T-helper 2 cell (primary cell): Measurements from ENCODE around the gene OR2T11.
"Not testable (repeated sequence)": the region's sequence is repeated elsewhere in the genome, so short reads cannot be mapped to it uniquely, and the experiment has no call there.

Source experiments
- DNase-seq, 5 experiments: peaks; one replicate each; pipeline versions ENCODE4 v3.0.0 to v3.0.0-alpha.2; 2012 to 2022
- total RNA-seq, 2 donors: gene quantifications; one replicate each; lab custom pipeline; 2026; lab: John Stamatoyannopoulos, UW

Gene OR2T11, protein sequence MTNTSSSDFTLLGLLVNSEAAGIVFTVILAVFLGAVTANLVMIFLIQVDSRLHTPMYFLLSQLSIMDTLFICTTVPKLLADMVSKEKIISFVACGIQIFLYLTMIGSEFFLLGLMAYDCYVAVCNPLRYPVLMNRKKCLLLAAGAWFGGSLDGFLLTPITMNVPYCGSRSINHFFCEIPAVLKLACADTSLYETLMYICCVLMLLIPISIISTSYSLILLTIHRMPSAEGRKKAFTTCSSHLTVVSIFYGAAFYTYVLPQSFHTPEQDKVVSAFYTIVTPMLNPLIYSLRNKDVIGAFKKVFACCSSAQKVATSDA
- total RNA-seq, result 0 reads per million in 2 donors

DNA sequence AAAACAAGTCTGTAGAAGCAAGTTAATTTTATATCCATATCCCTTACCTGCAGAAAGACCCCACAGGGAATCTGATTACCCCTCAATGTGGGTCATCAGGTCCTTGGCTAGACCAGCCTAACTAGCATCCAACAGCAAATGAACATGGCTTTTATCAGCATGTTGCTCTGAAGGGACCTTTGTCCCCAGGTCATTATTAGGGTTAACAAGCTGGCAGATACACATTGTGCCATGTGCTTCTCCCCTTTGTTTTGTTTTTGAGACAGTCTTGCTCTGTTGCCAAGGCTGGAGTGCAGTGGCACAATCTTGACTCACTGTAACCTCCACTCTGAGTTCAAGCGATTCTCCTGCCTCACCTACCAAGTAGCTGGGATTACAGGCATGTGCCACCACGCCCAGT is at the start of gene OR2T11:
Gene OR2T11, minus strand, starts transcription at position 101 of the 400 bp plus-strand sequence. CDS start 7,963 bp downstream, outside the sequence.
- not testable (repeated sequence) for DNase-seq

DNA sequence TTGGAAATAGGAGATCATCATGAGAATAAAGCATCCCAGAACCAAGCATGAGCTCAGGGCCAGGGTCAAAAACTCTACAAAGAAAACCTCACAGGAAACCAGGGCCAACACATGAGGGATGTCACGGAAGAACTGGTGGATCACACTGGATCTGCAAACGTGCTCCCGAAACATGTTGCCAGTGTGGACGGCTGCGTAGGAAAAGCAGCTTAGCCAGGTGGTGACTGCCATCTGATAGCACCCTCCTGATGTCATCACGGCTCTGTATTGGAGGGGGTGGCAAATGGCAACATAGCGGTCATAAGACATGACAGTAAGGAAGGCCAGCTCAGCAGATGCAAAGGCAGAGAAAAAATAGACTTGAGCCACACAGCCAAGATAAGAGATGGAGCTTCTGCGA is 46.8 kb upstream of the OR2T11 start:
- DNase-seq, result no peak

DNA sequence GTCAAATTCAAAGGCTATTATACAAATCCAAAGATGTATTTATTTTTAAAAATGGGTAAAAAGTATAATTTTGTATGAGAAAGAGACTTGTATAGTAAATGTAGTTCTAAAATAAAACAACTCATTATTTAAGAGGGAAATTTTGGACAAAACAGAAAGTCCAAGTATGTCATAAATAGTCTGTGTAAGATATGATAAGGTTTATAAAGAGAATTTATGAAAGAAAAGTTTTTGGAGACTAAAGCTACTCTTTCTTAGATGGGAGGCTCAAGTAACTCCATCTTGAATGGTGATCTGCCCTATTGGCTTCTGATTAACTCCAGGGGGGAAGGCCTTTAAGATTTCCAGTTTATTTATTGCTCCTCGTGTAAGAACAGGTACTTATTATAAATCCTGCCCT is 35.1 kb upstream of the OR2T11 start:
- DNase-seq, result no peak

DNA sequence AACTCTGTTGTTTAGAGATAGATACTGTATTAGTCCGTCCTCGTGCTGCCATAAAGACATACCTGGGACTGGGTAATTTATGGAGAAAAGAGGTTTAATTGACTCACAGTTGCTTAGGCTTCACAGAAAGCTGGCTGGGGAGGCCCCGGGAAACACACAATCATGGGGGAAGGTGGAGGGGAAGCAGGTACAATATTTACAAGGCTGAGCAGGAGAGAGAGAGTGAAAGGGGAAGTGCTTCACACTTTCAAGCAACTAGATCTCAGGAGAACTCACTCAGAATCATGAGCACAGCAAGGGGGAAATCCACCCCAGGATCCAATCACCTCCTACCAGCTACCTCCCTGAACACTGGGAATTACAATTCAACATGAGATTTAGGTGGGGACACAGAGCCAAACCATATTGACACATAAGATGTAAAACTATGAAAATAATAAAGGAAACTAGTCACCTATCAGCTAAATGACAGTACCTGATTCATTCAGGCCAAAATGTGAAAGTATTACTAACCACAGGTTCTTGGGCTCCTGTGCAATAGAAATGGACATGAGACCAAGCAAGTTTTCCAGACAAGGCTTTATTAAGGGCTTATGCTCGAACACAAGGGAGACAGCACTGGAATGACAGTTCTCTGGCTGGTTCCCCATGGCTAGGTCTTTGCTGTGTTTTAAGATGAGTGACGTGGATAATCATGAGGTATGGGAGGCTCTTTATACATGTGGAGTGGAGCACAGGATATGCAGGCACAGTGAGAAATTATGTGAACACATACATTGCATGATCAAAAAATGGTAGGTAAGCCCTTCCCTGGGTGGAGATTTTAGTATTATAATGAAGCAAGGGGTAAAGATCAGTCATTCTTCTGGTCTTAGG is 28.8 kb upstream of the OR2T11 start:
- DNase-seq, result not testable (repeated sequence)

DNA sequence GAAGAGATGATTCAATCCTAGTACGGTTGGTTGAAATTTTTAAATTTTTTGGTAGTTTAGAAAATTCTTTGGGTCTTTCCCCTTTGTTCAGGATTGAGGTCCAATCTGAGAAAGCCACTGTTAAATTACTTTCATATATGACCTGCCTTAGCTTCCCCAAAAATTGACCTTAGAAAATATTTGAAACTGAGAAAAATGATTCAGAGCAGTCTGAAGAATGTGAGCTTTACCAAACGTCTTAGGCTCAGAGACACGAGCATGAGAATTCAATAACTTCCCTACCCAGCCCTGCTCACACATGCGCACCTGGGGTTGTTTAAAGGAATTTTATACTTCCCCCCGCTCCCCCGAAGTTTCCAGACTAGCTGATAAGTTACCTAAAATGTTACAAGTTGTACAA is 21.9 kb upstream of the OR2T11 start:
- not testable (repeated sequence) for DNase-seq

DNA sequence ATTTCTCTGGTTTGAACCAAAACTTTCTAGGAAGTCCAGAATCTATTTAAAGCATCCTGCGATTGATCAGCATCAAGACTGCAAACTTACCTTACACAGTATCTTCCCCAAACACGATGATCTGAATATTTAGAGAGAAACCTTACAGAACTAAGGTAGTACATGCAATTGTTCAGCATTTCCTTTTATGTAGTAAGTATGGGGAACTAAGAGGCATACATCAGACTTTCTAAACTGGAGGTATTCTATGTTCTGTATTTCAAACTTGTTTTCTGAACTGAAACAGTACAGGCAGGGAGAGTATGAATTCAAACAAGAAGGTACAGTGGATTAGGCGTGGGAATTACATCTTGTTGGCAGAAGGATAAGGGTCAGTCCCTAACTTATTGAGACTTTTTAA is 20.5 kb upstream of the OR2T11 start, which contains the start of gene OR2T27:
Gene OR2T27, minus strand, starts transcription at position 175 of the 400 bp plus-strand sequence. CDS start 4,644 bp downstream, outside the sequence.
- not testable (repeated sequence) for DNase-seq

DNA sequence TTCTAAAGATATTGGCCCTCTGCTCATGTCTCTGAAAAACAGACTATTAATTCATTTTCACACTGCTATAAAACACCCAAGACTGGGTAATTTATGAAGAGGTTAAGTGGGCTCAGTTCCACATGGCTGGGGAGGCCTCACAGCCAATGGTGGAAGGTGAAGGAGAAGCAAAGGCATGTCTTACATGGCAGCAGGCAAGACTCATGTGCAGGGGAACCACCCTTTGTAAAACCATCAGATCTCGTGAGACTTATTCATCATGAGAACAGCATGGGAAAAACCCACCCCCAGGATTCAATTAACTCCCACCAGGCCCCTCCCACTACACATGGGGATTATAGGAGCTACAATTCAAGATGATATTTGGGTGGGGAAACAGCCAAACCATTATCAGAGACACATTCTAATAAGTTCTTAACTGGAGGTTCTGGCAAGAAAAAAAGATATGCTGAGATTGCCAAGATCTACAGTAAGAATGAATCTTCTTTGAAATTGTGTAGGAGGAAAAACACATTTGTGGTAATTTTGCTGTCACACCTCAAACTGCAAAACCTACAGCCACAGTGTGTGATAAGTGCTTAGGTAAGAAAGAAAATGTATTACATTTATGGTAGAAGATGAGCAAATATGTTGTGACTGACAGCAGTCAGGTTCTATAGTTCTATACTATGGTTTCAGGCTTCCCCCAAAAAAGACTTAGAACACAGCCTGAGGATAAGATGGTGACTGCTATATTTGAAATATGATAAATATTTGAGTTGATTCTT is 14.1 kb upstream of the OR2T11 start:
- DNase-seq, result not testable (repeated sequence)

DNA sequence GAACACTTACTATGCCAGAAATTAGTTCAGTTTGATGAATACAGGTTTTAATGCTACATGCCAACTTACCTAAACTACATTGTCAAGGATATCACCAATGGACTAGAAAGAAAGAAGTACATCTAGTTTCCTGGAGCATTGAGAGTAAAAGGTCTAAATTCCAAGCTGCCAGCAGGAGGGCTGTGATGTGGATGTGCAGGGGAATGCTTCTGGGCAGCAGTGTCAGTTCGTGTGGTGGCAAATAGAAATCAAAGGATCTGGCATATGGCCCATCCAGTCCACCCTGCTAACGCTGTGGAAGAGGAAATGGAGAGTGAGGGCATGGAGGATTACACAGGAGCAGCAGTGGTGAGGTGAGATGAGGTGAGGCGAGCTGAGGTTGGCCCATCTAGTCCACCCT is 10.3 kb upstream of the OR2T11 start, which contains the start of gene OR2T35:
Gene OR2T35, minus strand, starts transcription at position 101 of the 400 bp plus-strand sequence. CDS start 6,020 bp downstream, outside the sequence.
- not testable (repeated sequence) for DNase-seq

DNA sequence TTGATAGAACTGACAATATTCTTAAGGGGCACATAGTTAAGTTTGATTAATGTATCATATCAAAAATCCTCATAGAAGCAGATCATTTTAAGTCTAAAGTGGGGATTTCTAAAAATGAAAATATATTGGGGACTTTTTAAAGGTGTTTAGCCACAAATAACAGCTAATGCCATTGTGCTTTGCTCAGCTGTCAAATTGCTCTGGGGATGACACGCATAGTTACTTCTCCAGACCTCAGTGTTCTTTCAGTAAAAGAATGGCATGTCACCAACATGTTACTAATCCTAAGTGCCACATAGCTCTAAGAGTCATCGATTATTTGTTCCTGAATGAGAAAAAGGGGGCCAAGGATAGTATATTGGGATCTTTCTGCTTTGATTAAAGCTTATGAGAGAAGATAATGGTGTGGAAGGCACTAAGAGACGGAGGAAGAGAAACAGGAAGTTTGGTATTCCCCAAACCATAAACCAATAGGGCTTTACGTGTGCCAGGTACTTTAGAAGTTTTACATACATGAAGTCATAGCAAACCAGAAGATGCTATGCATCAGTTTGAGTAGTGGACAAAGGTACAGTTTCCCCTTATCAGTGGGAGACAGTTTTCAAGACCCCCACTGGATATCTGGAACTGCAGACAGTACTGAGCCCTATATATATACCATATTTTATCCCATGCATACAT is 8.2 kb upstream of the OR2T11 start:
- not testable (repeated sequence) for DNase-seq

DNA sequence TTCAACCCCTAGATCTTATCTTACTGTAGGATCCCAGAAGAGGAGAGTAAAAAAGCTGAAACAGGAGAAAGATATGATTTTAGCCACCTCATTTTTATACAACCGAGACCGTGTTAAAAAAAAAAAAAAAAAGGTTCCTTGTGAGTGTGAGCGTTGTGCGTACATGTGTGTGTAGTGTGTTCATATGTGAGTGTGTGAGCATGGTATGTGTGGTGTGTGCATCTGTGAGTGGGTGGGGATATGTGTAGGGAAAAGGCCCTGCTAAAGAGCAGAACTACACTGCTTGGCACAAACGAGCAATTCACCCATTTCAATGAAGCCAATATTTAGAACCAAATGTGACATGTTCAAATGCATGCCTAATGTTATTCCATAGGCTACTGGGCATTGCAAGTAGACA is 6.7 kb upstream of the OR2T11 start:
- not testable (repeated sequence) for DNase-seq

DNA sequence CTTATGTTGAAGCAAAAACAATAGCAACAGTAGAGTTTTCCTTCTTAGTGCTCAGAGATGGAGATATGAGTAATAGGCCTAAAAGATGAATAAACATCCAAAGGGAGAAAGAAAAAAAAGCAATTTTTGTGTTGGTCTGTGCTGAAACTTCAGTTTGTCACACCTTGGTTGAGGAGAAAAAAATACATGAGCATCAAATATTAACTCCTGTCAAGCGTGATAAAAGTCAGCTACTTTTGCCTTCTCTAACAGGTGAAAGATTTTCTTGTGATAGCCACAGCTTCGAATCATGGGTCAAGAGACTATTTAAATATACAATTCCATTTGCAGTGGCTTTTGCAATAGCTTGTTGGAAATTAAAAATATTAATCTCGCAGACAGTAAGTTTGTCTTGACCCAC is 6.0 kb upstream of the OR2T11 start:
- DNase-seq, result not testable (repeated sequence)

DNA sequence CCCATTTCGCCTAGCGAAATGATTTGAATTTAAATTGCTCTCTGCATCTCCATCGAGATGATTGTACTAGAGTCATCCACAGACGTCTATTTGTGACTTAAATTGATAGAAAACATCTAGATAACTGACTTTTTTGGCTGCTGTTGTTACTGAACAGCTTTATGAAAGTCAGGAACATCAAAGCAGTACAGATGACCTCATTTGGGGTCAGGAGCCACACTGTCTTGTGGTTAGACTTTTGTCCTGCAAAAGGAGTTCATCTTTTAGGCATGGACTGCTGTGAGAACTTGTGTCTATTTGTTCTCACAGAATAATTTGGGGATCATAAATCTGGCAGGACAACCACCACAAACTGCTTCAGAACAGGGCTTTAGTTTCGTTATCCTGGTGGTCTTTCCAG is 4.8 kb upstream of the OR2T11 start:
- not testable (repeated sequence) for DNase-seq

DNA sequence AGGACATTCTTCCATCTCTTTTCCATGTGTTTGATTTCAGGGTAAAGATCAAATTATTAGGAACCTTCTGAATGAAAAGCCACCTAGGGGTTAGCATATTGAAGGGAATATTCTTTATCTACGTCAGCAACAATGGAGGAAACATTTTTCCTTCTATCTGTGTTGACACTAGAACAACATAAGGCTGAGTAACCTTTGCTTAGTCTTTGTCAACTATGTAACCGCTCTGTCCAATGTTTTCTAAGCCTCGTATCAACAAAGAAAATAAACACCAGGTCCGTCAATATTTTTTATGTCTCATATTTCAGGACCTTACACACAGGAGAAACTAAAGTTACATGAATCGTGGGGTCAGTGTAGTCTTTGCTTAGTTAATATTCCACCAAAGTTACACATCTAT is 1.7 kb upstream of the OR2T11 start:
- not testable (repeated sequence) for DNase-seq

DNA sequence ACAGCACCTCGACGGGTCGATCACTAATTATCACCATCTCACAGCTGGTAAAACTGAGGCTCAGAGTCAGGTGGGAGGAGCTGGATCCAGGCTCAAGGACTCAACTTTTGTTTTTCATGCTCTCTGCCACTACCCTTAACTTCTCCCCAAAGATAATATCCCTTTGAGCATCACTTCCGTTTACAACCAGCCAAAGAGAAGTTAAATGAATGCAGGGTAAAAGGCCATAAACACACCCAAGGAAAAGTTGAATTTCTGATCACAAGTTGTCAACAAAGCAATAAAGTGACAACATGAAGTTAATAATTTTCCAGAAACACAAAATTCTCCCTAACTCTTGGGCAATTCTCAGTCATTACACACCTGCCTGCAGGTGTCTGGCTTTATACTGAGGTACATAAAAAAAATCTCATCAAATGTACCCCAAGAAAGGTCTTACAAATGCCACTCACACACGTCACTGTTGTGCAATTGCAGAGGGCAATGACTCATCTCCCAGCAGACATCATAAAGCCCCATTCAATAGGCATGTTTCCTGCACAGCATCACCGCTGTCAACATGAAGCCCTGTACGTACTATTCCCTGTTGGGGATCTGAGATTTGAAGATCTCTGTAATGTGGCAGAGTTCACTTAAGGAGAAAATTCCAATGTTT is 3.4 kb downstream of the OR2T11 start:
- DNase-seq, result no peak

DNA sequence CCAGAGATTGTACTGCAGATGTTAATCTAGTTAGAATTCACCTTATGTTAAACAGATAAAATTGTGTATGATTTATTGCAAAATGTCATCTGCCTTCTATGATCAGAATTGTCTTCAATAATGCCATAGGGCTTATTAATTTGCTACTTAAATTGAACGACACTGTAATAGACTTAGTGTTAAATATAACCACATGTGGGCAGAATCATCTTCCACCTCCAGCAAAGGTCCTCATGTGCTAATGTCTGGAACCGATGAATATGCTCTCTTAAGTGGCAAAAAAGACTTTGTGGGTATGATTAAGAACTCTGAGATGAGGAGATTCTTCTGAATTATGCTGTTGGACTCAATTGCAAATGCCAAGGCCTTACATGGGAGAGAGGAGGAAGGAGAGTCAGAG is 4.3 kb downstream of the OR2T11 start:
- DNase-seq, result no peak

DNA sequence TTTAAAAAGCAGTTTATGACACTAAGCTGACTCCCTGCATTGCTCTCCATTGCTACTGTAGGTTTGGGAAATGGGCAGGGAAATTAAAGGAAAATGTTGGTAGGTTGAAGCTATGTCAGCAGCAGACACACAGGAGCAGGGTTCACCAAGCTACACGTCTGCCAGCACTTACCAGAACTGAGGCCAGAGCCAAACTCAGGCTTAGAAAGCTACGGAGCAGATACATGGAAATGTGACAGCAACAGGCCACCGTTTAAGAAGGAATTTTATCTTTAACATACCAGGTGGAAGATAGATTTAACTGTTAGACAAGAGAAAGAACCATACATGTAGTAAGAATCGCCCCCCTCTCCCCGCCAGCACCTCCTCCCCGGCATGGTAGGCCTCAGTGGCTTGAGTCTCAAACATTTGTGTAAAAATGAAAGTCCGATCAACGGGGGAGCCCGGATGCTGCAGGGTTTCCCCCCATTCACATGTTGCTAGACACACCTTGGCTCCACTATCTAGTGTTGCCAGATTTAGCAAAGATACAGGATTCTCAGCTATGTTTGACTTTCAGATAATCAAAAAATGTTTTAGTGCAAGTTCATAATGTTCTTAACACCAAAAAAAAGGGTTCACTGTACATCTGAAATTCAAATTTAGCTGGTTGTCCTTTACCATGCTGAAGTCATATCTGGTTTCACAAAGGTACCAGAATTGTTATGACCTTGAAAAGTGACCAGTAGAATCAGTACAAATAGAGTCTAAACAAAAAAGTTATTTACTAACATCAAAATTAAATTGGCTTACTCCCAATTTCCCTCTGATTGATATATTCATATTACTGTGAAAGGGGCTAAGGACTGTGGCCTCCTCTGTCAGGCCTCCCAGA is 6.7 kb downstream of the OR2T11 start:
- DNase-seq, result no peak

DNA sequence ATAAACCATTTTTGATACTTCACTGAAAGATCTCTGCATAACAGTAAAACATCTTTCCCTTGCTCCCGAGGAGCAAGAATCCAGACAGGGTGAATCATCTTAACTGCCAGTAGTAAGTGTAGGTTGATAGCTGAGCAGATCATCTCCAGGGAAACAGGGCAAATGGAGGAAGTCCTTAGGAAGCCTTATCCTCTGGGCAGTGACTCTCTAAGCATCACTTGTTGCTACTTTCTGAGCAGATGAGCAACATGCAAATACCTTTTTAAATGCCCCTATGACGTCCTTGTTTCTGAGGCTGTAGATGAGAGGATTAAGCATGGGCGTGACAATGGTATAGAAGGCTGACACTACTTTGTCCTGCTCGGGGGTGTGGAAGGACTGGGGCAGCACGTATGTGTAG is 8.9 kb downstream of the OR2T11 start:
- DNase-seq, result no peak

DNA sequence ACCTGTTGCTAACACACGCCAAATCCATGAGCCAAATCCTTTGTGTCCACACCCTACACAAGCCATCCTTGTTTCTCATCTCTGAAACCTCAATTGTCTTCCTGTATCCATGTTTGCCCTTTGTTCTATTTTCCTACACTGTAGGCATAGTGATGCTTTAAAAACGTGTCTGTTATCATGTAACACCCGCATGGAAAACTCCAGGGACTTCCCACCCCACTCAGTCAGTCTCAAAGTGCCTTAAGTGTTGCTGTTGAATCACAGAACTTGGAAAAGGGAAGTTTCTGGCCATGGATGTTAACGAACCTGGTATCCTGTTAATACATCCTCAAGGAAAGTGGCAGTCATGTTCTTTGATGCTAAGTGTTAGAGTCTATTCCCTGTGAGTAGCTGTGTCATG is 9.7 kb downstream of the OR2T11 start:
- no peak for DNase-seq

DNA sequence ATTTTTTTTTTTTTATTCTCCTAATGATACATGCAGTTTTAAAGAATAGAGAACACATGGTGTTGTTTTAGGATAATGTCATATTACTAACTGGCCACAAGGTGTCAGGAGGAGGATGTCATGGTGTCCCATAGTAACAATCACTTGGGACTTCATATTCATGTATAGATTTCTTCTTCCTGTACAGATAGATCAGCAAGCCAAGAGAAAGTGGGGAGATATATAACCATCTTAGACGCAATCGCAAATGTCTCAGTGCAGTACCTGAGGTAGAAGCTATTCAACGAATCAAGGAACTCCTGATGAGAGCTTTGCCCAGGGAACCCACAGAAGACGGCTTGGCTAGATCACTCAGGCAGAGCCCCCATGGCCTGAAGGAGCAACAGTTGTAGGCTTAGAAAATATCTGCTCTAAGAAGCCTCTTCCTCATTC is 12.3 kb downstream of the OR2T11 start:
- peak in 1 of 5 experiments; percentile 65 for DNase-seq

DNA sequence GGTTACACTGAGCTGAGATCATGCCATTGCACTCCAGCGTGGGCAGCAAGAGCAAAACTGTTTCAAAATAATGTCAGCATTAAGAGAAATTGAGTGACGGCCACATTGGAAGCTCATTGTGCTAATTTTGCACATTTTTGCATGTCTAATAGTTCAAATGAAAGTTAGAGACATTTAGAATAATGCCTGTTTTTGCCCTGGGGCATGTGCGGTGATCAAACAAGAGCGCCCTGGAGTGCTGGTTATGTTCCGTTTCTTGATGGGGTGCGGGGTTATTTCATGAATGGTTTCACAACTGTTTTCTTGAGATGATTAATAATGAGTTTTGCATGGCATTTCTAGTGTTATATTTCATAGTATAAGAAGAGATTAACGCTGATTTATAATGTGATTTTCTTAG is 13.1 kb downstream of the OR2T11 start:
- DNase-seq, result no peak
